Middle frontal gyrus (tissue), 1 donor: ENCODE results near the gene SDC1.

Experiments used
- DNase-seq: peaks from one replicate; pipeline ENCODE4 v3.0.0-alpha.2; 2015; ENCODE audit warnings: low spot score; ENCODE audit errors: extremely low spot score

Gene SDC1

DNA sequence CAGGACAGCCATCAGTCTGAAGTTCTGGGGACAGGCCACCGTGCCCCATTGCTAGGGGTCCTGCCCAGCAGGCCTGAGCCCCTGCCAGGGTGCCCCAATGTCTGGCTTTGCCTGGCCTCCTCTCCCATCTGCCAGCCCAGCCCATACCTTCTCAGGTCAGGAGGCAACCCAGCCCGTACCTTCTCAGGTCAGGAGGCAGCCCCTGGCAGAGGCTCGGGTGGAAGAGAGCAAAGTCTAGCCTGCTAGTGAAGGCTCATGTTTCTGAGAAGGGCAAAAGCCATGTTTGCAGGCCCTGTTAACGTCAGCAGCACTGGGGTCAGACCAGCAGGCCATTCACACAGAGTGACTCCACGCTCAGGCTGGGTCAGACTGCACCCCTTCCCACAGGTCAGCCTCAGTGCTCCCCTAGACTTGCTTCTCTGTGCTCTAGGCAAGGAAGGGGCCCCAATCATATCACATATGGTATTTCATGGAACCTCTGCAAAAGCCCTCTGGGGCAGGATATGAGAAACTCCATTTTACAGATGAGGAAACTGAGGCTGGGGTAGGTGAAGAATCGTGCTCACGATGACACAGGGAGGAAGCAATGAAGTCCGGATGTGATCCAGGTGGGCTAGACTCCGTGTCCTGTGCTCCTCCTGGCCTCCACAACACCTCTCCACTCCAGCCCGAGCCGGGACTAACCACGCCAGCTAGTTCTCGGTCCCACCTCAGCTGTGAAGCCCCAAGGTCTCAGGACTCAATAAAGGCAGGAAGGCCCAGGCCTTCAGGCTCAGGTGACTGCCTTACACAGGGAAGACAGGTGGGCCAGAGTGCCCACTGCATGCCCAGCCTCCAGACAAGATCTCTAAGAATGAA lies 9.5 kb downstream of the SDC1 start:
- no peak for DNase-seq

GRCh38 chr2:20214566-20215182 lies 10.3 kb downstream of the SDC1 start:
- DNase-seq, result no peak

GRCh38 chr2:20213651-20214565 lies 11.0 kb downstream of the SDC1 start:
- DNase-seq, result no peak

- no peak for DNase-seq
Measured at GRCh38 chr2:20212871-20213503, 11.9 kb downstream of the SDC1 start.

- DNase-seq, result no peak
Measured at GRCh38 chr2:20212459-20212870, 12.5 kb downstream of the SDC1 start.

DNA sequence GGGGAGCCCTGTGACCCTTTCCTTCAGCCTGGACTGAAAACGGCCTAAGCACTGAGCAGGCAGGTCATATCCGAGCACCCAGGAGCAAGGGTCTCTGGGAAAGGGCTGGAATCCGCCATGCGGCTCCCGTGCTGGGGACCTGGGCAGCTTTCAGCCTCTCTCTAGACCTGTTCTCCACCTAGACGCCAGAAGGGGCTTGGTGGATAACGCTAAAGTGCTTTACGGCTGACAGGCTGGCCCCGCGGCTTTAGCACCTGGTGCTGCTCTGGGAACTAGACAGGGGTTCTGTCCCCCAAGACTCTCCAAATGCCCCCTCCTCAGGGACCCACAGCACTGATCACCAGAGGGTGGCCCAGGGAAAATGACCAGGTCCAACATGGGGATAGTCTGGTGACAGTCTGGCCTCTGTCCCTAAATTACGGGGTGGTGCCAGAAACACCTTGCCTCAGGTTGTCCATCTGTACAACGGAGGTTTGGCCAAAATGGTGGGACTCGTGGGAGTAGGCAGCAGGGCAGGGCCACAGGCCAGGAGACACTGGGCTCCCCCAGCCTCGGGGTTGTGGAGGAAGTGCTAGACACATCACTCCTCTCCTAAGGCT lies 13.0 kb downstream of the SDC1 start:
- no peak for DNase-seq

- no peak for DNase-seq
Measured at GRCh38 chr2:20211420-20211819, 13.5 kb downstream of the SDC1 start.

DNA sequence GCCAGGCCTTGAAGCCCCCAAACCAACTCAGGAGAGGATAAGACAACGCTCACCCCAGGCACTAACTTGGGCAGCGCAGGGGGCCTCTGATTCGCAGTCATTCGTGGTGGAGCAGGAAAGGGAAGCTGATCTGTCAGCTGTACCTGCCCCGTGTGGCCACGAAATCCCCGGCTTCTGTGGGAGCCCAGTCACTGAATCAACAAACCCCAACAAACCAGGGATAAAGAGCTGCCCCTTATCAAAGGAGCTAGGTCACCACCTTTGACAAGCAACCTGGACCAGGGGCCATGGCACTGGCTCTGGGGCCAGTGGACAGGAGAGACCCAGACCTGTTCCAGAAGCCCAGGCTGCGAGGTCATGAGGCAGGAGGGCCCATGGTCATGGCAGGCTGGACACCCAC lies 14.5 kb downstream of the SDC1 start:
- no peak for DNase-seq

DNA sequence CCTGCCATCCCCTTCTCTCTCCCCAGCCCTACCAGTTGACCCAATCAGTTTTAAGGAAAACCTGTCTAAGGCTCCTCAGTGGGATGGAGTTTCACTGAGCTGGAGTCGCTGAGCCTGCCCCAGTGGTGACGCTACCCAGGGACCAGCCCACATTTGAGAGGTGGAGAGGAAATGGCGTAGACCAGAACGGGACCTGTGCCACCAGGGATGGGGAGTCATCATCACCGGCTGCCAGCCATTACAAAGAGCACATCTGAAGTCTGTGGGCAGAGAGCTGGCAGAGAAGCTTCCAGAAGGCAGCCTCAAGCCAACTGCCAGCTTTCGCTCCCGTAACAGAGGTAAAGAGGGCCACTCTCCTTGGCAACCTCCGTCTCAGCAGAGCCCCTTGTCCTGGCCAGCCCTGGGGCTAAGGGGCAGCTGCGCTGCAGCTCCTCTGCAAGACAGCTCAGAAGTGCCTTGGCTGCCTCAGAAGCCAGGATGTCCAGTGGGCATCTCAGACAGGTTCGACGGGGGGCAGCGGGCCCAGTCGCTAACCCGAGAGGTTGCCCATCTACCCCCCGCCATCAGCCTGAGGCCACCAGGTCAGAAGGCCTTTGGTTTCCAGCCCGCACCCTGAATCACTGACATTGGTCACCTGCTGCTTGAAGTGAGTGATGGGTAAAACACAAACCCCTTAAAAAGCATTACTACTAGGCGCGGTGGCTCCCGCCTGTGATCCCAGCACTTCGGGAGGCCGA lies 15.4 kb downstream of the SDC1 start:
- no peak for DNase-seq

DNA sequence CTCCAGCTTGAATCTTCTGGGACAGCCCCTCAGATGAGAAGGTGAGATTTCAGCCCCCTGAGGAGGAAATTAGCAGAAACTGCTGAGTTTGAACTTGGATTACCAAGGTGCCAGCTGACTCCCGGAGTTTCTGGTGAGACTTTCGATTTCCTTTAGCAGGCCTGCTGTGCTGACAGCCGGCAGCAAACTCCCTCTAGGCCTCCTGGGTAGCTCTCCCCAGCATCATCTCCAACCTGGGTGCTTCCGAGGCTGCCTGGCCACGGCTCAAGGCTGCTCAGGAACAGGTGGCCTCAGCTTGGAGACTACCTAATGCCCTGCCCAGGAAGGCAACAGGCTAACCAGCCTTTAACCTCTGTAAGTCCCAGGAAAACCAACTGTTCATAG lies 16.5 kb downstream of the SDC1 start:
- DNase-seq, result no peak

GRCh38 chr2:20207051-20207450 lies 17.9 kb downstream of the SDC1 start:
- no peak for DNase-seq

DNA sequence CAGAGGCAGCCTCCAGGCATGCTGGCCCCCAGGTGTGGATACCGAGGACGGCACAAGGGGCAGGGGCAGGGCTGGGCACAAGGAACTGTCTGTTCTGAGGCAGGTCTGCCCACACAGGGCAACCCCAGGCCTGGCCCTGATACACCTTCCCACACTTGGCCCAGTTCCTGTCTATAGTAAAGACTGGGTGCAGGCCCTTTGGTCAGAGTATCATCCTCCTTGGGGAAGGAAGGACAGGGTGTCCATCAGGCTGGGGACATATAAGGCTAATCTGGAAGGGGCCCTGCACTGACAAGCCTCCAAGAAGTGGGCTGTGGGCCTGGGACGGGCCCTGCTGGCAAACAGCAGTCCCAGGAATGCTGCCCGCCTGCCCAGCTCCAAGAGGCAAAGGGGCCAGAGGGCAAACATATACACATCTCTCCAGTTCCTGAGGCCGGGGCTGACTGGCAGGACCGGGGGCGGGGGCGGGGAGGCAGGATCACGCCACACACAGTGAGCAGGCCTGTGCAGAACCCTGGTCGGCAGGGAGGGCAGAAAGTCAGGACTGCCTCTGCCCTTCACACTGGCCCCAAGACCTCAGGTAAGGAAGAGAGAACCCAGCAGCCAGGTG lies 18.9 kb downstream of the SDC1 start:
- no peak for DNase-seq

DNA sequence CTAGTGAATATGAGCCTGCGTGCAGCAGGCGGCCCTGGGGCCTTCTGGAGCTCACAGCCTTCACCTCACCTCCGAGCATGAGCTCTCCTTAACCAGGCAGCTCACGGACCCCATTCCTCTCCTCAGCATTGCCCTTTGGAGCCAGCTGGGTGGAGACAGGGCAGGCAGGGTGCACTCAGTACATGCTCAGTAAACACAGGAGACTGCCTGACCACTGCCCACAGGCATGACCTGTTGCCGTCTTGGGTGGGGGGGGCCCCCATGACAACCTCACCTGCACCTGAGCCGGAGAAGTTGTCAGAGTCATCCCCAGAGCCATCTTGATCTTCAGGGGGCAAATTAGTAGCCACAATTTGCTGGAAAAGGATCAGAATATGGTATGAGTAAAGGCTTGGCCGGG lies 19.9 kb downstream of the SDC1 start:
- DNase-seq, result no peak

- DNase-seq, result no peak
Measured at GRCh38 chr2:20203521-20204225, 21.3 kb downstream of the SDC1 start.

DNA sequence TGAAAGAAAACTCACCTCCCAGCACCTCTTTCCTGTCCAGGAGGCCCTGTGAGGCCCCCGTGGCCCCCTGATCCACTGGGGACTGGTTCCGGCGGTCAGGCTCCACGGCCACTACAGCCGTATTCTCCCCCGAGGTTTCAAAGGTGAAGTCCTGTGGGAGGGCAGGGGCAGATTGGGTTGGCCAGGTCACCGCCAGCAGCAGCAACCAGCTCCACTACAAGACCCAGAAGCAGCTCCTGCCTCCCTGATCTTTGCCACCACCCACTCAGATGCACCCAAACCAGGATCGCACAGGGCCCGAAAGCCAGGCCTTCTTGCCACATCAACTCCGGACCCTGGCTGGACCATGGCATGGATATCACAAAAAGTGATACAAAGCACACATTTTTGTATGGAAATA lies 21.9 kb downstream of the SDC1 start:
- no peak for DNase-seq

- DNase-seq, result no peak
Measured at GRCh38 chr2:20201671-20202070, 23.3 kb downstream of the SDC1 start.

- DNase-seq, result no peak
Measured at GRCh38 chr2:20200697-20201555, 24.0 kb downstream of the SDC1 start.

GRCh38 chr2:20199633-20200270 lies 25.2 kb downstream of the SDC1 start:
- DNase-seq, result no peak
